IMR-90 (cell line): ENCODE results near the gene CREBBP. TPM values are rescaled to one million over a fixed set of nuclear protein-coding genes. Genes with fewer than 3 reads are reported as not detected.

Experiments
- ATAC-seq: fragments of 200-7000 bp; cut with Tn5 transposase; 2 replicates; pipeline ENCODE4 v1.9.1; 2020; ENCODE audit warnings: low read depth, mild to moderate bottlenecking, moderate library complexity
- BruUV-seq: library from RNA; stranded (reverse); fragments of 400-500 nt; replicated peaks from 2 replicates; lab custom pipeline; 2021; lab: Mats Ljungman, UMichigan
- CTCF ChIA-PET: fragments of 300-600 bp; formaldehyde crosslinking; extraction: SDS; loops from one replicate; lab custom pipeline; 2021; ENCODE audit warnings: antibody characterized with exemption; lab: Yijun Ruan, JAX
- POLR2A ChIA-PET: fragments of 300-600 bp; sonication (Branson Sonifier 250); formaldehyde crosslinking; loops from one replicate; lab custom pipeline; 2022; ENCODE audit warnings: antibody characterized with exemption; ENCODE audit not compliant: unreplicated experiment; lab: Charles Lee
- DNase-seq: peaks from one replicate; pipeline ENCODE4 v3.0.0; 2013
- H2AFZ ChIP-seq: replicated peaks from 2 replicates; pipeline ENCODE3; 2013; ENCODE audit warnings: low read length, mild to moderate bottlenecking; ENCODE audit not compliant: poor library complexity
- H2AK5ac ChIP-seq: 2 replicates; pipeline ENCODE4 v1.6.1; 2013; ENCODE audit warnings: low read depth, low read length, inconsistent platforms
- H2AK9ac ChIP-seq: replicated peaks from 2 replicates; pipeline ENCODE3; 2013; ENCODE audit warnings: mild to moderate bottlenecking, low read depth, low read length, moderate library complexity; ENCODE audit not compliant: poor library complexity
- H2BK120ac ChIP-seq: 2 replicates; pipeline ENCODE4 v1.6.1; 2013; ENCODE audit warnings: low read depth, low read length, inconsistent platforms
- H2BK15ac ChIP-seq: 3 replicates; pipeline ENCODE4 v1.6.1; 2013; ENCODE audit warnings: low read depth, low read length, inconsistent platforms
- H2BK20ac ChIP-seq: 2 replicates; pipeline ENCODE4 v1.6.1; 2013; ENCODE audit warnings: low read depth, mild to moderate bottlenecking, inconsistent platforms, low read length, moderate library complexity
- H2BK5ac ChIP-seq: 2 replicates; pipeline ENCODE4 v1.6.1; 2013; ENCODE audit warnings: mild to moderate bottlenecking, low read depth, low read length, inconsistent platforms; ENCODE audit not compliant: poor library complexity, severe bottlenecking
- H3K14ac ChIP-seq: replicated peaks from 2 replicates; pipeline ENCODE4 v1.6.1; 2013; ENCODE audit warnings: low read depth, low read length, inconsistent platforms
- H3K18ac ChIP-seq: 2 replicates; pipeline ENCODE4 v1.6.1; 2013; ENCODE audit warnings: low read depth, low read length, control low read depth
- H3K23ac ChIP-seq: 2 replicates; pipeline ENCODE4 v1.6.1; 2013; ENCODE audit warnings: low read depth, low read length, inconsistent platforms
- H3K27ac ChIP-seq: 2 replicates; pipeline ENCODE4 v1.5.1; 2013; ENCODE audit warnings: mild to moderate bottlenecking, control low read depth, low read length; ENCODE audit not compliant: insufficient read depth
- H3K27me3 ChIP-seq: 2 replicates; pipeline ENCODE4 v1.6.1; 2013; ENCODE audit warnings: low read length; ENCODE audit not compliant: control insufficient read depth, insufficient read depth
- H3K36me3 ChIP-seq: 2 replicates; pipeline ENCODE4 v1.6.1; 2013; ENCODE audit warnings: low read length, mixed read lengths; ENCODE audit not compliant: control insufficient read depth, insufficient read depth
- H3K4ac ChIP-seq: 2 replicates; pipeline ENCODE4 v1.6.1; 2013; ENCODE audit warnings: low read depth, low read length, inconsistent platforms
- H3K4me1 ChIP-seq: 2 replicates; pipeline ENCODE4 v1.6.1; 2013; ENCODE audit warnings: low read length, mixed read lengths; ENCODE audit not compliant: control insufficient read depth, insufficient read depth
- H3K4me2 ChIP-seq: 2 replicates; pipeline ENCODE4 v1.6.1; 2013; ENCODE audit warnings: low read depth, mild to moderate bottlenecking, control low read depth, low read length, moderate library complexity
- H3K4me3 ChIP-seq: 2 replicates; pipeline ENCODE4 v1.5.1; 2013; ENCODE audit warnings: low read depth, mild to moderate bottlenecking, control low read depth, low read length, moderate library complexity; ENCODE audit not compliant: insufficient read depth
- H3K56ac ChIP-seq: 2 replicates; pipeline ENCODE4 v1.6.1; 2013; ENCODE audit warnings: low read length, inconsistent platforms; ENCODE audit not compliant: insufficient read depth; ENCODE audit errors: extremely low read depth
- H3K79me1 ChIP-seq, 2 experiments: 2 replicates each; pipeline ENCODE4 v1.6.1; 2013; ENCODE audit warnings: low read length in 2 of 2, inconsistent platforms in 1 of 2, low read depth in 1 of 2
- H3K9ac ChIP-seq: 2 replicates; pipeline ENCODE4 v1.6.1; 2013; ENCODE audit warnings: low read depth, low read length, control low read depth
- H3K9me1 ChIP-seq: 2 replicates; pipeline ENCODE4 v1.6.1; 2013; ENCODE audit warnings: low read length, inconsistent platforms; ENCODE audit not compliant: insufficient read depth
- H3K9me3 ChIP-seq: 2 replicates; pipeline ENCODE4 v1.6.1; 2013; ENCODE audit warnings: low read length; ENCODE audit not compliant: control insufficient read depth, insufficient read depth
- H4K20me1 ChIP-seq: 2 replicates; pipeline ENCODE4 v1.6.1; 2013; ENCODE audit warnings: low read length, inconsistent platforms; ENCODE audit not compliant: insufficient read depth
- H4K5ac ChIP-seq: 2 replicates; pipeline ENCODE4 v1.6.1; 2013; ENCODE audit warnings: mild to moderate bottlenecking, low read depth, low read length, control low read depth
- H4K8ac ChIP-seq, 2 experiments: 2 replicates each; pipeline ENCODE4 v1.6.1; 2013; ENCODE audit warnings: low read depth in 2 of 2, low read length in 2 of 2, control low read depth in 1 of 2, inconsistent platforms in 1 of 2
- H4K91ac ChIP-seq: 2 replicates; pipeline ENCODE4 v1.6.1; 2013; ENCODE audit warnings: low read depth, low read length, inconsistent platforms; ENCODE audit not compliant: insufficient read depth
- CHD1 ChIP-seq: IDR thresholded peaks from 2 replicates; pipeline ENCODE4 v1.6.1; 2012; ENCODE audit warnings: low read depth, low read length, improper control_type of control experiment
- FOS ChIP-seq: fragments of 150-350 bp; IDR thresholded peaks from 2 replicates; pipeline ENCODE4 v1.6.1; 2016; ENCODE audit warnings: low read depth, low read length
- POLR2A ChIP-seq: IDR thresholded peaks from 2 replicates; pipeline ENCODE4 v1.6.1; 2012; ENCODE audit warnings: mild to moderate bottlenecking, low read depth, low read length
- SMC3 ChIP-seq: fragments of 150-350 bp; IDR thresholded peaks from 2 replicates; pipeline ENCODE4 v1.6.1; 2016; ENCODE audit warnings: low read depth, mild to moderate bottlenecking, antibody characterized with exemption, low read length, moderate library complexity
- WGBS, 2 experiments: methylation state at CpG; one replicate each; pipeline versions ENCODE4 v1.1.5 to v1.1.7; 2013; ENCODE audit warnings: missing lambda C conversion rate in 2 of 2; ENCODE audit not compliant: insufficient read length in 1 of 2; ENCODE audit errors: extremely low coverage in 2 of 2; 5-methylcytosine and 5-hydroxymethylcytosine counted together
- dilution Hi-C: fragments of 300-500 bp; cut with HindIII; formaldehyde crosslinking; loops from one replicate; pipeline ENCODE4 v1.14.3; 2018; ENCODE audit warnings: low sequenced_read_pairs; ENCODE audit not compliant: unreplicated experiment
- in situ Hi-C: fragments of 300-500 bp; cut with MboI; formaldehyde crosslinking; loops from 3 replicates; pipeline ENCODE4 v1.14.3; 2019; ENCODE audit warnings: low sequenced_read_pairs, inconsistent platforms, mixed read lengths
- intact Hi-C: fragments of 100-400 bp; cut with micrococcal nuclease; formaldehyde crosslinking; loops from 2 replicates; pipeline ENCODE4 v1.10.0; 2022
- polyA plus RNA-seq, 3 experiments: library from polyadenylated mRNA; depleted of rRNA; stranded (reverse); fragments of >200 nt; gene quantifications; 2 replicates each; pipeline ENCODE4 v1.2.3, GENCODE V29; 2012; ENCODE audit warnings: low replicate concordance in 1 of 3
- total RNA-seq: library from RNA; depleted of rRNA; stranded (reverse); fragments of >200 nt; gene quantifications from 2 replicates; pipeline ENCODE4 v1.2.3, GENCODE V29; 2012

The CREBBP gene
- total and polyA plus RNA-seq, 2 of the 4 experiments (the other 2 are of a cell fraction), result 7.3 to 12.5 TPM

DNA sequence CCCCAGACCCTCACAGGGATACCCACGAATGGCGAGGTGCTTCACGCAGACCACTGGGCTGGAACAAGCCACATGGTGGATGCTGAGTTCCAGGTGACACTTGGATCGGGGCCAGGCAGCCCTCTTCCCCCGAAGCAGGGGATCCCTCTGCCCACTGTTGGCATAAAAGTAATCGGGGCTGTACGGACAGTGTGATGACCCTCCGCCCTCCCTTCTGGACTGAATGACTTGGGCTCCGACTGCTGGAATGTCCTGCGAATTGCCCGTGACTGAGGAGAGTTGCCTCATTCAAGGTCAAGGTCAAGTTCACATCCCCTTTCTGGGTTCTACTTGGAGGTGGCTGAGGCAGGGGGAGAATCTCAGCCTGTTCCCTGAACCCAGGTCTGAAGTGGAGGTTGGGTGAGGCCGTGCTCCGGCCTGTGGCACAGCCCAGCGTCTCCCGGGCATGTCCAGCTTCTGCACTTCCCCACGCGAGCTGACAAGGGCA lies 28.5 kb upstream of the CREBBP start:
- no TSS peak for BruUV-seq
- Histone ChIP-seq H2AK5ac (no peak overlapping the region; the same call in 1 of the 2 replicates), H3K4me2 (no peak overlapping the region), H2BK120ac (no peak overlapping the region), H2AK9ac (no peak overlapping the region), H3K27me3 (peaks cover 8% of the 10 kb centered on the region), H3K9me1 (no peaks in the 10 kb centered on the region), H2BK20ac (no peak overlapping the region), H3K14ac (no peak overlapping the region), H4K5ac (no peak overlapping the region), H3K9me3 (no peaks in the 10 kb centered on the region), H3K4me3 (no peak overlapping the region), H3K18ac (no peak overlapping the region), H3K4me1 (no peaks in the 10 kb centered on the region), H3K56ac (no peak overlapping the region), H3K23ac (no peak overlapping the region), H4K8ac (no peak overlapping the region), H4K20me1 (no peaks in the 10 kb centered on the region), H2AFZ (no peak overlapping the region), H2BK15ac (no peak overlapping the region), H3K27ac (no peak overlapping the region), H3K9ac (no peak overlapping the region), H2BK5ac (no peak overlapping the region), H3K79me1 (no peaks in the 10 kb centered on the region), H4K91ac (no peak overlapping the region), H3K4ac (no peak overlapping the region), H3K36me3 (no peaks in the 10 kb centered on the region)
- 69% methylated on average over 8 of the region's 17 CpGs; no CpG with 5 or more reads in 1 of the 2 experiments for WGBS, 2 experiments
- in situ Hi-C loops (no loop called here), dilution Hi-C loops (no loop called here), intact Hi-C loops (no loop called here)
- ChIA-PET POLR2A (no interaction called here), CTCF (no interaction called here)
- DNase-seq (no peak), ATAC-seq (no peak)
- no peak for TF ChIP-seq CHD1
- no peak for TF ChIP-seq FOS
- no peak for TF ChIP-seq SMC3
- no peak for TF ChIP-seq POLR2A
